ENCODE measurements around the gene SLC25A18. TPM values are rescaled to one million over a fixed set of nuclear protein-coding genes. Genes with fewer than 3 reads are reported as not detected.

Gene SLC25A18
- total and polyA plus RNA-seq, 4 donors: 18.8 to 84.7 (median 69.8) TPM

DNA sequence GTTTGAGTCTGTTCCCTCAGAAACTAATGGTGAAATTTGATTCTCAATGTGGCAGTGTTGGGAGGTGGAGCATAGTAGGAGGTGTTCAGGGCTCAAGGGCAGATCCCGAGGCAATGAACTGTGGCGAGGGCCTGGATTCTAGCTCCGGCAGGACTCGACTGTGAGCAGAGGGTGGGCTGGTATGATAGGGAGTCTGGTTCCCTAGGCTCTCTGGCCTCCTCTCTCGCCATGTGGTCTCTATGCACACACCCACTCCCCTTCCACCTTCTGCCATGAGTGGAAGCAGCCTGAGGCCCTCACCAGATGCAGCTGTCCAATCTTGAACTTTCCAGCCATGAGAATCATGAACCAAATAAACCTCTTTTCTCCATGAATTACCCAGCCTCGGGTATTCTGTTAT lies 32.9 kb downstream of the SLC25A18 start:
- TF ChIP-seq, protein P1, sequence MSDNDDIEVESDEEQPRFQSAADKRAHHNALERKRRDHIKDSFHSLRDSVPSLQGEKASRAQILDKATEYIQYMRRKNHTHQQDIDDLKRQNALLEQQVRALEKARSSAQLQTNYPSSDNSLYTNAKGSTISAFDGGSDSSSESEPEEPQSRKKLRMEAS (IDR thresholded peaks at IDR 0.05): no peak
- no peak for TF ChIP-seq YY1 (IDR thresholded peaks at IDR 0.05)
- H3K27ac ChIP-seq (ENCODE audit: low read depth in 1 of 2, low read length in 2 of 2): no peak overlapping the region
- H3K36me3 ChIP-seq (ENCODE audit: control insufficient read depth in 4 of 4, insufficient read depth in 3 of 4, low read depth in 1 of 4, low read length in 3 of 4): peaks cover 11 to 71% (median 64%) of the 10 kb centered on the region in 4 donors
- no peak overlapping the region for H3K9ac ChIP-seq (ENCODE audit: low read depth in 1 of 2, low read length in 2 of 2)
- no peaks in the 10 kb centered on the region for H3K27me3 ChIP-seq (ENCODE audit: control insufficient read depth in 4 of 4, insufficient read depth in 4 of 4, low read length in 3 of 4)
- DNase-seq (ENCODE audit: low spot score): no peak
- no peaks in the 10 kb centered on the region for H3K4me1 ChIP-seq (ENCODE audit: control insufficient read depth in 4 of 4, insufficient read depth in 4 of 4, low read length in 3 of 4)
- WGBS: 100% methylated on average over 6 of the region's 6 CpGs
- H3K9me3 ChIP-seq (ENCODE audit: control insufficient read depth in 4 of 4, low read length in 3 of 4): no peaks in the 10 kb centered on the region
- no peak overlapping the region for H3K4me3 ChIP-seq (ENCODE audit: low read depth in 1 of 3, low read length in 3 of 3)

DNA sequence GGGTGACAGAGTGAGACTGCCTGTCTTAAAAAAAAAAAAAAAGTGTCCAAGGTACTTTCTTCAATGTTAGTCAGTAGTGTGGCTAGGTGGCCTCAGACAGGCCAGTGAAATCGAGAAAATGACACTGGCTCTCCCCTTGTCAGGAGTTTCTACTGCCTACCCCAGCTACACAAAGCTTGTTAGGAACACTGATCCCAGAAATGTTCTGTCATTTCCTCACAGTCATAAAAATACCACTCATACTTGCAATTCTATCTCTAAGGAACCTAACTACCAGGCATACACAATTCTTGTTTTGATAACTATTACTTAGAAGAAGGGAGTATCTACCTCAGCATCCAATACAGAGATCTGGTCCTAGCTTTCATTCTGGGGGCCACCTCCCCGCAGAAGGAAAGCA lies 33.9 kb downstream of the SLC25A18 start:
- no peak overlapping the region for H3K27ac ChIP-seq (ENCODE audit: low read depth in 1 of 2, low read length in 2 of 2)
- peaks cover 11 to 63% (median 58%) of the 10 kb centered on the region in 4 donors for H3K36me3 ChIP-seq (ENCODE audit: control insufficient read depth in 4 of 4, insufficient read depth in 3 of 4, low read depth in 1 of 4, low read length in 3 of 4)
- no peak overlapping the region for H3K4me3 ChIP-seq (ENCODE audit: low read depth in 1 of 3, low read length in 3 of 3)
- WGBS: 96% methylated on average over 2 of the region's 2 CpGs
- no peaks in the 10 kb centered on the region for H3K4me1 ChIP-seq (ENCODE audit: control insufficient read depth in 4 of 4, insufficient read depth in 4 of 4, low read length in 3 of 4)
- H3K9me3 ChIP-seq (ENCODE audit: control insufficient read depth in 4 of 4, low read length in 3 of 4): no peaks in the 10 kb centered on the region
- no peaks in the 10 kb centered on the region for H3K27me3 ChIP-seq (ENCODE audit: control insufficient read depth in 4 of 4, insufficient read depth in 4 of 4, low read length in 3 of 4)
- DNase-seq (ENCODE audit: low spot score): no peak
- no peak overlapping the region for H3K9ac ChIP-seq (ENCODE audit: low read depth in 1 of 2, low read length in 2 of 2)
- TF ChIP-seq NR2F2 (IDR thresholded peaks at IDR 0.05): no peak
- TF ChIP-seq HNF4A (conservative IDR thresholded peaks at IDR 0.05): no peak
- no peak for TF ChIP-seq RAD21 (IDR thresholded peaks at IDR 0.05)
- TF ChIP-seq, protein P2, sequence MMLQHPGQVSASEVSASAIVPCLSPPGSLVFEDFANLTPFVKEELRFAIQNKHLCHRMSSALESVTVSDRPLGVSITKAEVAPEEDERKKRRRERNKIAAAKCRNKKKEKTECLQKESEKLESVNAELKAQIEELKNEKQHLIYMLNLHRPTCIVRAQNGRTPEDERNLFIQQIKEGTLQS (IDR thresholded peaks at IDR 0.05): no peak
- no peak for TF ChIP-seq TAF1 (conservative IDR thresholded peaks at IDR 0.05)
- TF ChIP-seq, protein P3, sequence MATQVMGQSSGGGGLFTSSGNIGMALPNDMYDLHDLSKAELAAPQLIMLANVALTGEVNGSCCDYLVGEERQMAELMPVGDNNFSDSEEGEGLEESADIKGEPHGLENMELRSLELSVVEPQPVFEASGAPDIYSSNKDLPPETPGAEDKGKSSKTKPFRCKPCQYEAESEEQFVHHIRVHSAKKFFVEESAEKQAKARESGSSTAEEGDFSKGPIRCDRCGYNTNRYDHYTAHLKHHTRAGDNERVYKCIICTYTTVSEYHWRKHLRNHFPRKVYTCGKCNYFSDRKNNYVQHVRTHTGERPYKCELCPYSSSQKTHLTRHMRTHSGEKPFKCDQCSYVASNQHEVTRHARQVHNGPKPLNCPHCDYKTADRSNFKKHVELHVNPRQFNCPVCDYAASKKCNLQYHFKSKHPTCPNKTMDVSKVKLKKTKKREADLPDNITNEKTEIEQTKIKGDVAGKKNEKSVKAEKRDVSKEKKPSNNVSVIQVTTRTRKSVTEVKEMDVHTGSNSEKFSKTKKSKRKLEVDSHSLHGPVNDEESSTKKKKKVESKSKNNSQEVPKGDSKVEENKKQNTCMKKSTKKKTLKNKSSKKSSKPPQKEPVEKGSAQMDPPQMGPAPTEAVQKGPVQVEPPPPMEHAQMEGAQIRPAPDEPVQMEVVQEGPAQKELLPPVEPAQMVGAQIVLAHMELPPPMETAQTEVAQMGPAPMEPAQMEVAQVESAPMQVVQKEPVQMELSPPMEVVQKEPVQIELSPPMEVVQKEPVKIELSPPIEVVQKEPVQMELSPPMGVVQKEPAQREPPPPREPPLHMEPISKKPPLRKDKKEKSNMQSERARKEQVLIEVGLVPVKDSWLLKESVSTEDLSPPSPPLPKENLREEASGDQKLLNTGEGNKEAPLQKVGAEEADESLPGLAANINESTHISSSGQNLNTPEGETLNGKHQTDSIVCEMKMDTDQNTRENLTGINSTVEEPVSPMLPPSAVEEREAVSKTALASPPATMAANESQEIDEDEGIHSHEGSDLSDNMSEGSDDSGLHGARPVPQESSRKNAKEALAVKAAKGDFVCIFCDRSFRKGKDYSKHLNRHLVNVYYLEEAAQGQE (IDR thresholded peaks at IDR 0.05): no peak
- no peak for TF ChIP-seq YY1 (IDR thresholded peaks at IDR 0.05)

DNA sequence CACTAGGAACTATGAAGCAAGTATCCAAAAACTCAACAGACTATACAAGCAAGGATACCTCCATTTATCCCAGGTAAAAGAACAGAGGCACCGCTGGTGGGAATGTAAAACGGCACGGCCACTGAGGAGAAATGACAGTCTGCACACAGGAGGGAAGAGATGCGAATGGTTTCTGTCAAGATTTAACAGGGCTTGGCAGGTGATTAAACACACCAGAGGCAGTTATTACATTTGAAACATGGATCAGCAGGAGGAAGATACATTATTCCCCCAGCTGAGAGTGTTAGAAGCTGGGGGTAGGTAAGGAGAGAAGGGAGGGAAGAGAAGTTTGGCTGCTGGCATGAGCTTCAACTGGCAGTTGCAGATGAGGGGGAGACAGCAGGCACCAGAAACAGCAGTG lies 35.0 kb downstream of the SLC25A18 start:
- Histone ChIP-seq H3K4me3 (ENCODE audit: low read depth in 1 of 3, low read length in 3 of 3) (no peak overlapping the region), H3K36me3 (ENCODE audit: control insufficient read depth in 4 of 4, insufficient read depth in 3 of 4, low read depth in 1 of 4, low read length in 3 of 4) (peaks cover 11 to 54% (median 52%) of the 10 kb centered on the region in 4 donors), H3K27me3 (ENCODE audit: control insufficient read depth in 4 of 4, insufficient read depth in 4 of 4, low read length in 3 of 4) (no peaks in the 10 kb centered on the region), H3K9ac (ENCODE audit: low read depth in 1 of 2, low read length in 2 of 2) (no peak overlapping the region), H3K4me1 (ENCODE audit: control insufficient read depth in 4 of 4, insufficient read depth in 4 of 4, low read length in 3 of 4) (no peaks in the 10 kb centered on the region), H3K9me3 (ENCODE audit: control insufficient read depth in 4 of 4, low read length in 3 of 4) (no peaks in the 10 kb centered on the region), H3K27ac (ENCODE audit: low read depth in 1 of 2, low read length in 2 of 2) (no peak overlapping the region)
- DNase-seq (ENCODE audit: low spot score): no peak
- TF ChIP-seq NR2F2 (IDR thresholded peaks at IDR 0.05) (no peak), HNF4G (IDR thresholded peaks at IDR 0.05) (no peak), YY1 (IDR thresholded peaks at IDR 0.05) (no peak)
- WGBS: 98% methylated on average over 4 of the region's 4 CpGs

DNA sequence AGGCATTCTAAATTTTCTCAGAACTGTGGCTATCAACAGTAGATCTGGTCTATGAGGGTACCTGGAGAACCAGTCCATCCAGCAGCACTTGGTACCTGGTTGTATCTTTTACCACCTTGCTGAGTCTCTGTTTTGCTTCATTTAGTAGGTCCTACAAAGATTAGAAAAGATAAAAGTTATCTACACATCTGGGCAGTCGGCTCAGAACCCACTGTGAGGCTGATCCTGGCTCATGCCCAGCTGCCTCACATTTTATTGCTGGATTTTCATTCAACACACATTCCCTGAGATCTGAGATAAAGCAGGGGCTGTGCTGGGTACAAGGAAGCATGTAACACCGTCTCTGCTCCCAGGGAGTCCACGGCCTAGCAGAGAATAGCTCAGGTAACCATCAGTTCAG lies 37.7 kb downstream of the SLC25A18 start:
- Histone ChIP-seq H3K4me1 (ENCODE audit: control insufficient read depth in 4 of 4, insufficient read depth in 4 of 4, low read length in 3 of 4) (no peaks in the 10 kb centered on the region), H3K9ac (ENCODE audit: low read depth in 1 of 2, low read length in 2 of 2) (no peak overlapping the region), H3K27me3 (ENCODE audit: control insufficient read depth in 4 of 4, insufficient read depth in 4 of 4, low read length in 3 of 4) (no peaks in the 10 kb centered on the region), H3K36me3 (ENCODE audit: control insufficient read depth in 4 of 4, insufficient read depth in 3 of 4, low read depth in 1 of 4, low read length in 3 of 4) (peaks cover 6 to 42% (median 33%) of the 10 kb centered on the region in 4 donors), H3K4me3 (ENCODE audit: low read depth in 1 of 3, low read length in 3 of 3) (no peak overlapping the region), H3K27ac (ENCODE audit: low read depth in 1 of 2, low read length in 2 of 2) (no peak overlapping the region), H3K9me3 (ENCODE audit: control insufficient read depth in 4 of 4, low read length in 3 of 4) (no peaks in the 10 kb centered on the region)
- 78% methylated on average over 3 of the region's 3 CpGs for WGBS
- no peak for TF ChIP-seq FOXA2 (IDR thresholded peaks at IDR 0.05)
- TF ChIP-seq, protein P4, sequence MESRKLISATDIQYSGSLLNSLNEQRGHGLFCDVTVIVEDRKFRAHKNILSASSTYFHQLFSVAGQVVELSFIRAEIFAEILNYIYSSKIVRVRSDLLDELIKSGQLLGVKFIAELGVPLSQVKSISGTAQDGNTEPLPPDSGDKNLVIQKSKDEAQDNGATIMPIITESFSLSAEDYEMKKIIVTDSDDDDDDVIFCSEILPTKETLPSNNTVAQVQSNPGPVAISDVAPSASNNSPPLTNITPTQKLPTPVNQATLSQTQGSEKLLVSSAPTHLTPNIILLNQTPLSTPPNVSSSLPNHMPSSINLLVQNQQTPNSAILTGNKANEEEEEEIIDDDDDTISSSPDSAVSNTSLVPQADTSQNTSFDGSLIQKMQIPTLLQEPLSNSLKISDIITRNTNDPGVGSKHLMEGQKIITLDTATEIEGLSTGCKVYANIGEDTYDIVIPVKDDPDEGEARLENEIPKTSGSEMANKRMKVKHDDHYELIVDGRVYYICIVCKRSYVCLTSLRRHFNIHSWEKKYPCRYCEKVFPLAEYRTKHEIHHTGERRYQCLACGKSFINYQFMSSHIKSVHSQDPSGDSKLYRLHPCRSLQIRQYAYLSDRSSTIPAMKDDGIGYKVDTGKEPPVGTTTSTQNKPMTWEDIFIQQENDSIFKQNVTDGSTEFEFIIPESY (IDR thresholded peaks at IDR 0.05): no peak
- TF ChIP-seq, protein P5, sequence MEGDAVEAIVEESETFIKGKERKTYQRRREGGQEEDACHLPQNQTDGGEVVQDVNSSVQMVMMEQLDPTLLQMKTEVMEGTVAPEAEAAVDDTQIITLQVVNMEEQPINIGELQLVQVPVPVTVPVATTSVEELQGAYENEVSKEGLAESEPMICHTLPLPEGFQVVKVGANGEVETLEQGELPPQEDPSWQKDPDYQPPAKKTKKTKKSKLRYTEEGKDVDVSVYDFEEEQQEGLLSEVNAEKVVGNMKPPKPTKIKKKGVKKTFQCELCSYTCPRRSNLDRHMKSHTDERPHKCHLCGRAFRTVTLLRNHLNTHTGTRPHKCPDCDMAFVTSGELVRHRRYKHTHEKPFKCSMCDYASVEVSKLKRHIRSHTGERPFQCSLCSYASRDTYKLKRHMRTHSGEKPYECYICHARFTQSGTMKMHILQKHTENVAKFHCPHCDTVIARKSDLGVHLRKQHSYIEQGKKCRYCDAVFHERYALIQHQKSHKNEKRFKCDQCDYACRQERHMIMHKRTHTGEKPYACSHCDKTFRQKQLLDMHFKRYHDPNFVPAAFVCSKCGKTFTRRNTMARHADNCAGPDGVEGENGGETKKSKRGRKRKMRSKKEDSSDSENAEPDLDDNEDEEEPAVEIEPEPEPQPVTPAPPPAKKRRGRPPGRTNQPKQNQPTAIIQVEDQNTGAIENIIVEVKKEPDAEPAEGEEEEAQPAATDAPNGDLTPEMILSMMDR (IDR thresholded peaks at IDR 0.05; ENCODE audit: low read depth, low read length, missing input control): no peak
- no peak for TF ChIP-seq FOXA1 (IDR thresholded peaks at IDR 0.05)
- no peak for DNase-seq (ENCODE audit: low spot score)
